IPS-NIHi11 (cell line): ENCODE results near the gene DMBX1.

ENCODE experiments used
- DNase-seq: peaks from one replicate; pipeline ENCODE4 v3.0.0; 2012; ENCODE audit warnings: mixed read lengths, low spot score

DMBX1 gene

DNA sequence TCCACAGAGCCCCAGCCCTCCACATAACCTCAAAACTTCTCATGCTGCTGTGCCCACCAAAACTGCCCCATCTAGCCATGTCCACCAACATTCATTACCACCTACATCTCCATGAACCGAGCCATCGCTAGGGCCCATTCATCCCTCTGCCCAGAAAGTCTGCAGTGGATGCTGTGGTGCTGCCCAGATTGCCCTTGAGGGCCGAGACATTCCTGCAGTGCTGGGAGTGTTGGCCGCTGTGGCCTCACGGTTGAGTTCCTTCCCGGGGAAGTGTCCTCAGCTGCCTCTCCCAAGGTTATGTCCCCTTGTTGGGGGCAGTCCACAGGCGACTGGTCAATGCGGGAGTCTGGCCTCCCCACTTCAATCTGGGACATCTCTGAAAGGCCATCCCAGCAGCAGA lies 30.3 kb upstream of the DMBX1 start:
- no peak for DNase-seq

DNA sequence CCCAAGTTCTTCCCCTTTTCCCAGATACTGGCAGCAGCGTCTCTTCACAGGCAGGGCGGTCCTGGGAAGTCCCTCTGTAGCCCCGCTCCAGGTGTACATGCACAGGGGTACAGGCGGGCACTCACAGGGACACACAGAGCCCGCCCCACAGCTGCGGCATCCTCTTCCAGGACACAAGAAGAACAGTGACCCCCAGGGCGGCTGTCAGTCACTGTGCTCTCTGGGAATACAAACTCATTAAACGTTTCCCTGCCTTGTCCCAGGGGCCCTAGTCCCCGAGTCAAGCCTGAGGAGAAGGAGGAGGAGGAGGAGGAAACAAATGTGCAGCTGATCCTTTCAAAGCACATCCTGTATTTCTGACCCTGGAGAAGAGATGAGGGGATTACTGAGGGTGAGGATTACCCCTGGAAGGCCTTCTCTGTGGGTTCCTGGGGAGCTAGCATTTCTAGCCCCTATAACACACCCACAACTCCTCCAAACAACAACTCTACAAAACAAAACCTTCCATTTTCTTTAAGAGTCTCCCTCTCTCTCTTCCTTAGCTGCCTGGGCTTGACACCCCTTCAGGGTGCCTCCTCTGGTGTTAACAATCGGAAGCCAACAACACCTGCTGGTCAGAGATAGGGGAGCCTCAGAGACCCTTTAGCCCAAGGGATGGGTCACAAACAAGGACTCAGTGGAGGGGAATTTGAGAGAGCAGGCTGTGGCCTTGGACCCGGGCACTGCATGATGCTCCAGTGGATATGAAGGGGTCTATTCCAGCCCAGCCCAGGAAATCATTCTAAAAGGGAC lies 28.4 kb upstream of the DMBX1 start:
- DNase-seq, result no peak

DNA sequence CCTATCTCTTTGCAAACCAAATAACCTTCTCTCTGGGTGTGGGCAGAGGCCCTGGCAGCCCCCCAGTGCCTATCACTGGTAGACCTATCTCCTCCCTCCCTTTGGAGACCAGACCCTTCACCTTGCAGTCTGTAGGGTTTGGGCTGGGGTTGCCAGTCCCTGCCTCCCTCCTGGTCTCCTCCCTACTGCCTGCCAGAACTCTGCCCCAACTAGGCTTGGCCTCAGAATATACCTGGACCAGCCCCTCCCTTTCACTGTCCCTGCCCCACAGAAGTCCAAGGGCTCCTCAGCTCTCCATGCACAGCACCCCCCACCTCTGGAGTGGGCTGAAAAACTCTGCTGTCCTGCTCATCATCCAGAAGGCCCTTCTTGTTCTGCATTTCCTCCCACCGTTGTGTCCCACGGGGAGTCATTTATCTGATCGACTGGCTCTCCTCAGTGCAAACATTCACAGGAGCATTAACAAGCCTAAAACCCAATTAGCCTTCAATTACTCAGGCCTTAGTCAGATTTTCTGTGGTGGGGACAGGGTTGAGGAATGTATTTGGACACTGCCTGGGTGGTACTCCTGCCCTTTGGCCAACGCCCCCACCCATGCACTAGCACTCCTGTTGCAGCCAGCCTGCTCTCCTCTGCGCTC lies 27.7 kb upstream of the DMBX1 start:
- DNase-seq, result no peak

DNA sequence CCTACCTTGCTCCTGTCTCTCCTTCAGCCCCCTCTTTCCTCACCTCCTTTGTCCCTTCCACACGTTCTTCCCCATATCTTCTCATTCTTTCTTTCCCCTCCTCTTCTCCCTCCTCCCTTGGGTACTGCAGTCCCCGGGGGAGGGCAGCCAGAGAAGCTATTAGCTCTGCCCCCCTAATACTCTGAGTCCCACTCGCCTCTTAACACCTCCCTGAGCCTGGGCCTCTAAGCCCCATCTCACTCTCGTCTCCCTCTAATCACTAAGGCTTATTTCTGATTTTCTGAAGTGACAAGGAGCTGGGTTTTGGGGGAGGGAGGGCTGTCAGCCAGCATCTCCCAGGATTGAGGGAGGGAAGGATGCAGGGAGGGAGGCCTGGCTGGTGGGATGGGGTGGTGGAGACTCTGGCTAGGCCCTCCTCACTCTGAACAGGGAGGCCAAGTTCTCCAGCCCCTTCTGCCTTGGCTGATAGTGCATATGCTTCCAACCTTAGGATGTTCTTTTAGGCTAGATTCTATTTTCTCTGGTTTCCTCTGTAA lies 25.6 kb upstream of the DMBX1 start:
- DNase-seq, result no peak

DNA sequence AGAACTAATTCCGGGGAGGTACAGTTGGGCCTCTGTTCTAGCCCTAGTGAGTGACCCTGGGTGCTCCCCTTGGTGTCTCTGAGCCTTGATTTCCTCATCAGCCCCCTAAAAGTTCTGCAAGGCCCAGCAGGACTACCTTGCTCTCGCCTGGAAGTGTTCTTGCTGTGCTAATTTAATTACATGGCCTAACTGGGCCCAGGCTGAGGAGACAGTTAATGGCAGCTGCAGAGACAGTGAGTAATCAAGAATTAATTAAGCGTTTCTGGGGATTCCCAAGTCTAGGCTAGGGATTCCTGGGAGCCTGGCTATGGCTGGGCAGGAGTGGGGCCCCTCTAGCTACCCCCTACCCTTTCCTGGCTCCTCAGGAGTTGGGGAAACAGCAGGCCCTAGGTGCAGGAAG lies 24.7 kb upstream of the DMBX1 start:
- DNase-seq, result no peak

DNA sequence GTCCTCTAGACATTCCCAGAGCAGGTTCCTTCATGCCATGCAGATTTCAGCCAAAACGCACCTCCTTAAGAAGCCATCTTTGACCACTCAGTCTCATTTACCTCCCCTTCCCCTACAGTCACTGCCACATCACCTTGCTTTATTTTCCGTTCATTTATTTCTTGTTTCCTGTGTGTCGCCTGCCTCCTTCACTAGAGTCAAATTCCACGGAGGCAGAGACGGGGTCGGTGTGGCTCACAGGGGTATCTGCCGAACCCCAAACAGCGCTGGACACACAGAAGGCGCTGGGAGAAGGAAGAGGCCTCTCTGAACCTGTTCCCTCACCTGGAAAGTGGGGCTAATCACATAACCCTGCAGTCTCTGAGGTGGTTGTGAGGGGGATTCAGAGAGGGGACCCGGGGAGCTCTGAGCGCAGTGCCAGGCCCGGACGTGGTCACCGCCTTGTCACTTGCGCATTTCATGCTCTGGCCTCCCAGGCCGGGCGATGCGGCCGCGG lies 23.6 kb upstream of the DMBX1 start:
- no peak for DNase-seq

DNA sequence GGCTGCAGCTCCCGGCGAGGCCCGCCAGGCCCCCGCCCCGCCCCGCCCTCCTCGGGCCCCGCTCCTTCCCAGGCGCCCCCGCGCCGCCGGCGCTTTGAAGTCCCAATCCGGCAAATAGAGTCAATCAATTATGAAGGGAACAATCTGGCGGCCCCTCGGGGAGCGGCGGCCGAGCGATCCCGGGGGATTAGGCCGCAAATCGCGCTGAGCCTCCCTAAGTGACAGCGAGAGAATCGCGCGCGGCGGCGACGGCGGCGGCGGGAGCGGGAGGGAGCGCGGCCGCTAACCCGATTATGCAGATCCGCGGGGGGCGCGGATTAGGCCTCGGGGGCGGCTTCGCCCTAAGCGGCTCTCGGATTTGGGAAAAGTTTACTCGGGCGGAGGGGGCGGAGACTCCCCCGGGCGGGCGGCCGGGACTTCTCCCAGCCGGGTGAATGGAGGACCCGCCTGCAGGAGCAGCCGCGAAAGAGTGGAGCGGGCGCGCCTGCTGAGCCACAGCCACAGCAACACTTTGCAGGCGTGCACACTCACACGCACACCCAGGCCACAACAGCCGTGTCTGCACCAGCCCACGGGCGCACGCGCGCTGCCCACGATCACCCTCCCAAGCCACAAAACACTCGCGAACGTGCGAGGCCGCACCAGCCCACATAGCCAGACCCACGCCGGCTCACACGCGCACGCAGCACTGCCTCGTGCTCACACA lies 23.0 kb upstream of the DMBX1 start:
- DNase-seq, result peak; percentile 80

DNA sequence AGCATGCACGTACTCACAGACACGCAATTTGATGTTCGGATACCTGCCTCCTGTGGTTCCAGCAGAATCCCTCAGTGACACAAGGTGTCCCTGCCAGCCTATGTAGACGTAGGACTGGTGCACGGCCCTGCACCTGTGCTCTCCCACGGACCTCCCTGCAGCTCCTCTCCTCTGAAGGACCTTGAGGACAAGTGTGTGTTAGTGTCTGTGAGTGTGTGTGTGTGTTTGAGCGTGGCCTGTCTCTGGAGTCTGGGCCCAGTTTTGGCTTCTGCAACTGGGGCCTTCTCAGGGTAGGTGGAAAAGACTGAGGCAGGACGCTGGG lies 22.5 kb upstream of the DMBX1 start:
- DNase-seq, result no peak

DNA sequence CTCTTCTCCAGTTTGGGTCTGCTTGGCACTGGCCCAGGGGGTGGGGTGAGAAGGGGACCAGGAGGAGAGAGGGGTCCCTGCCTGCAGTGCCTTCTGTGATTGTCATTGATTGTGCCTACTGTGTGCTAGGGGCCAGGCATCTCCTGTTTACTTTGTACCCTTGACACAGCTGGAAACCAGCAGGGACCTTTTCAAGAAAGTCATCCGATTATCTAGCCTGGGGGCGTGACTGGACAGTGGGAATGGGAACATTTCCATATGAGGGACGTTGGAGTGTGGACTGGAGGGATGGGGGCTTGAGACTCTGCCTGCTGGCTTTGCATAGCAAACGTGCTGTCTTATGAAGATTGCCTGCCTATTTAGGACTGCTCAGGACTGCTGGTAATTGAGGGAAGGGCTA lies 19.8 kb upstream of the DMBX1 start:
- DNase-seq, result no peak

DNA sequence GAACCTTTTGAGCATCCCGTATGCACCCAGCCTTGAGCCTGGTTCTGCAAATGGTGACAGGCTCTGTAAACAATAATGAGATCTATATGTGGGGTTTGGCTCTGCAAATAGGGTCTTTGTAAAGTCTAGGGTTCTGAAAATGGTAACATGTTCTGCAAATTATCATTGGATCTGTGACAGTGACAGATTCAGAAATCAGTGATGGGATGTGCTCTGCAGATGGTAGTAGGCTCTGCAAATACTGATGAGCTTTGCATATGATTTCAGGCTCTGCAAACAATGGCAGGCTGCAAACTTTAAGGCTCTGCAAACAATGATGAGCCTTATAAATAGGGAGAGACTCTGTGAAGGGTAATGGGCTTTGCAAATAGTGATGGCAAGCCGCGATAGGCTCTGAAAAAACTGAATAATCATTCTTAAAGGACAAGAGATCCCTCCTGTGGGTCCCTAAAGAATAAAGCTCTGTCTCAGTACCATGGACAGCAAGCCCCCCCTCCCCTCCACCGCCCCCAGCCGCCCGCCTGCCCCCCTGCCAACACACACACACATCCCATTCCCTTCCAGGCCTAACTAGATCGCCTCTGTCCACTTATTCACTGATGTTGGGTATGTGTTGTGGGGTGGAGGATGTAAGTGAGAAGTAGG lies 17.7 kb upstream of the DMBX1 start:
- DNase-seq, result no peak

DNA sequence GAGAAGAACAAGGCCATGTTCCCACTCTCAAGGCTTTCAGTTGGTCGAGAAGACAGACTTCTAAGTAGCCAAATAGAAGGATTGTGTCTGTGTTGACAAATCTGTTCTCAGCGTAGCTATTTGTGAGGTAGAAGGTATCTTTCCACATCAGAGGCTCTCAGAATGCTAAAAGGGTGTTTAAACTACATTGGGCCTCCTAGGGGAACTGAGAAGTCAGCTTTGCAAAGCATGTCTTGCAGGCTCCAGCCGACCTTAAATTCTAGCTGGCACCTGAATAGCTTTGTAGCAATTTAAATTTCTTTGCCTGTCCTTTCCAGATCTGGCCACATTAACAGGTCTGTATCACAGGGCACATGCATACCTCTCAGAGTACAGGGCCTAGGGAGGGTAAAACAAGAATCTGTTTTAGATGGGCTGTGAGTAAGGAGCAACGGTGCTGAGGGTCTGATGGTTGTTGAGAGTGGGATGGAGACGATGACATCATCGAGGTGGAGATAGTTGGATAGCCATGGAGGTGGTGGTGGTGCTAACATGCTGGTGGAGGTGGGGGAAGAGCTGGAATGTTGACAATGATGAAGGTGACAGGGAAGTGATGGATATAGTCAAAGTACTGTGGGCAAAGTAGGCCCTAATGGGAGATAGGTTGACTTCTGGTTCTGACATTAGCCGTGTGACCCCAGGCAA lies 17.0 kb upstream of the DMBX1 start:
- DNase-seq, result no peak

DNA sequence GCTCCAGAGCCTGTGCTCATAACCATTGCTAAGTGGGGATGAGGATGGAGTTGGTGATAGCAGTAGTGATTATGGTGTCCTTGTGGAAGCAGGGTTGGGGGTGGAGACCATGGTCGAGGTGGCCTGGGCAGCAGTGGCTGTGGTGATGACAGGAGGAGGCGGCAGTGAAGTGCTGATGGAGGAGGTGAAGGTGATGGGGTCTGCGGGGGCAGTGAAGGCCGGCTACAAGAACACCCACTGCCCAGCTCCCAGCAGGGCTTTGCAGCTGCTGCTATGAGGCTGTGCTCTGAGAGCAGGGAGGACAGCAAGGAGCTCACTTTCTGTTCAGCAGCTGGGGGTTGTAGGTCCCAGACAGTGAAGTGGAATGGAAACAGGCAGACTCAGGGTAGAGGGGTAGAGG lies 15.6 kb upstream of the DMBX1 start:
- no peak for DNase-seq

DNA sequence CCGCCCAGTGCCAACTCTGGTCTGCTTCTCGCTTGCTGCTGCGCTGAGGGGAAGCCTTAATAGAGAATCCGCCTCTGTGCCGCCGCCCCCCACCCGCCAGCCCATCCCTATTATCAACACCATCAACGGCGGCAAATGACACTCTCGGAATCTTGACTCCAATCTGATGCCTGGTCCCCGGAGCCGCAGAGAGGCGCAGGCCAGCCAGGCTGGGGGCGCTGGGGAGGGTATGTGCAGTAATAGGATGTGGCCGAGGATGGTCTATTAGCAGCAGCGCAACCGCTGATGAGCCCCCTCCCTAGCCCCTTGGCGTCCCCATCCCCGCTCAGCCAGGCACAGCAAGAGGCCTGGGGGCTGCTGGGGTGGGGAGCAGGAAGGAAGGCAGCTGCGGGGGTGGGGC lies 15.1 kb upstream of the DMBX1 start:
- no peak for DNase-seq

DNA sequence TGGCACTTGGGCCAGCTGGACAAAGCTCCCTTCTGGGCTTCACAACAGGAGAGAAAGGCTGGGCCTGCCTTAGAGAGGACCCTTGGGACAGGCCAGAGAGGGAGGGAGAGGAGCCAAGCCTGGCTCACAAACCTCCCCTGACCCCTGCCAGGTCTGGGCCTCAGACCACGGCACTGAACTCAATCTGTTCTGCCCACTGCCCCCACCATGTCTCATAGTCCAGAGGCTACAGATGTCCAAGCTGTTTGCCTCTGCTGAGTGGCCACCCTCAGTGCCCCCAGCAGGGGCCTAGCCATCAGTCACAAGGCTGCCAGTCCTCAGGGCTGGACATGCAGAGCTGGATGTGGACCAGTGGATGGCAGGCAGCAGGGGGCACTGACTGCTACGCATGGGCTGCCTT lies 13.0 kb upstream of the DMBX1 start:
- no peak for DNase-seq

DNA sequence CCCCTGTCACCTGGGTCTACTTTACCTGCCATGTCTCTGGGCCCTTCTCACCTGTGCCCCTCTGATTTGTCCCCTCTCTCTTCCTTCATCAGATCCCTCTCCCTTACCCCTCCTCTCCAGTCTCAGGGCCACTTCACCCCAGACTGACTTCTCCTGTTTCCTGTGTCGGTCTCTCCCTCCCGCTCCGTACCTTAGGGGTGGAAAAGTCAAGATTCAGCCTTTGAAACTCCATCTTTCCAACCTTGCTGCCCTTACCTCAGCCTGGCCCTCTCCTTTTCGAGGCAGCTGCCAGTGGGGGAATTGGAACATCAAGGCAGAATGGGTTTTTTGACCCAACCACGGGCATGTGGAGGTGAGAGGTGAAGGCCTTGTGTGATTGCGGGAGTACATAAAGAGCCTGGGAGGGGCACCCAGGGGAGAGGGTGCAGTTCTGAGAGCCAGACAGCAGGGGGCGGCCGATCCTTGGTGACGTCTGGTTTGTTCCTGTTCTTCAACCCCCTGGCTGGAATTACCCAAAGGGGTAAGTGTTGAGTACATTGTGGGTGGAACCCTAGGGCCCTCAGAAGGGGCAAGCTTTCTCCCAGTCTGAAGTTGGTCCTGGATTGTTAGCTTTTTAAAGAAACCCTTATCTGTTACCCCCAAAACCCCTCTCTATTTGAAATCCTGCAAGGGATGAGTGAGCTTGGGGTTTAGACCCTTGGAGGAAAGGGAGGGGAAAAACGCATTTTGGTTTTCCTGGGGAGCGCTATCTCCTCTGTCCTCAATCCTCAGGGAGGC lies 12.3 kb upstream of the DMBX1 start:
- peak; percentile 87 for DNase-seq

DNA sequence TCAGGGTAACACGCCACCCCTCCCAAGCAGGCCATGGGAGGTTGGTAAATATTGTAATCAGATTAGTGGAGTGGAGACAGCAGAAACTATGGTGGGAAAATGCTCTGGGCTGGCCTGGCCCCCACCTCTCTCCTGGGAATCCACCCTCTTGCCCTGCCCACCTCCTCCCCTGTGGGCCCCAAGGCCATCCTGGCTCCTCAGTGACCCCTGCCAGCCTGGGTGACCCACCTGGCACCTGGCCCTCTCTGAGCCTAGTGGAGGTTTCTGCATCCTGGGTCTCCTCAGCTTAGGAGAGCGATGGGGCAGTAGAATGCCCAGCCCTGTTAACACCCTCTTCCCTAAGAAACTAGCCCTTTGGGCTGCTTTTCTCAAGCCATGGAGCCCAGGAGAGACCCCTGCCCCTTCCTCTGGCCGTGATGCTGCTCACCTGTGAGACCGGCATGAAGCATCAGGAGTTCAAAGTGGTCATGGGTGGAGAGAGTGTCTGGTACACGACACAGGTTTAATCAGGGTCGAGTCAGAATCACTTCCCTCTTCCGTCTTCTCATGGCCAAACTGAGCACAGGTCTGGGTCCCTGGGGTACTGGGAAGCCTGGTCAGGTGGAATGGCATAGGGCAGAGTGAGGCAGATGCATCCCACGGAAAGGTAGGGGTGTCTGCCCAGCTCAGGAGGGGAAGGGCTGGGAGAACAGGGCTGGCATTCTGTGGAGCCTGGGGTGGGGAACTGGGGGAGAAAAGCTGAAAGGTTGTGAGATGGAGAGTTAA lies 10.7 kb upstream of the DMBX1 start:
- no peak for DNase-seq

DNA sequence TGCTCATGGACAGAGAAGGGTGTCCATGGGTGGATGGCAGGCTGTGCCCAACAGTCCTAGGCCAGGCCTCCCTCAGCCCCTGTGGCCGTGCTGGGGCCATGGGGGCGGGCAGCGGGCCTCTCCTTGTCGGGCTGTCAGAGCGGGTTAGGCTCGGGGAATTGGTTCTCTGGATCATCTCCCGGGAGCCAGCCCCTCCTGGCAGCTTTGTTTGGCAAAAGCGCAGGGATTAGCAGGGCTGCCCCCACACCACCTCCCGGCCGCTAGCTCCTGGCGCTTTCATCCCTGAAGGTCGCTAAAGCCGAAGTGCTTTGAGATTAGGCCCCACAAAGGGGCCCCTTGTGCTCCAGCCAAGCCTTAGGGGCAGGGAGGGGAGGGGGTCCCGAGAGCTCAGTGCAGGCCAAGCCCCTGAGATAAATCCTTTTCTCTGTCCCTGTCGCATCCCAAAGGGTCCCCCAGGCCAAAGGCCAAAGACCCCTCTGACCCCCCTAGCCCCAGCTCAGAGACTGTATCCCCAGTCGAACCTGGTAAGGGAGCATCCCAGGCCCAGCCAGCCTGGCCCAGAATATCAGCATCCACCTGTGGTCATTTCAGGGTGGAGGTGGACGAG lies 9.8 kb upstream of the DMBX1 start:
- DNase-seq, result peak; percentile 59

DNA sequence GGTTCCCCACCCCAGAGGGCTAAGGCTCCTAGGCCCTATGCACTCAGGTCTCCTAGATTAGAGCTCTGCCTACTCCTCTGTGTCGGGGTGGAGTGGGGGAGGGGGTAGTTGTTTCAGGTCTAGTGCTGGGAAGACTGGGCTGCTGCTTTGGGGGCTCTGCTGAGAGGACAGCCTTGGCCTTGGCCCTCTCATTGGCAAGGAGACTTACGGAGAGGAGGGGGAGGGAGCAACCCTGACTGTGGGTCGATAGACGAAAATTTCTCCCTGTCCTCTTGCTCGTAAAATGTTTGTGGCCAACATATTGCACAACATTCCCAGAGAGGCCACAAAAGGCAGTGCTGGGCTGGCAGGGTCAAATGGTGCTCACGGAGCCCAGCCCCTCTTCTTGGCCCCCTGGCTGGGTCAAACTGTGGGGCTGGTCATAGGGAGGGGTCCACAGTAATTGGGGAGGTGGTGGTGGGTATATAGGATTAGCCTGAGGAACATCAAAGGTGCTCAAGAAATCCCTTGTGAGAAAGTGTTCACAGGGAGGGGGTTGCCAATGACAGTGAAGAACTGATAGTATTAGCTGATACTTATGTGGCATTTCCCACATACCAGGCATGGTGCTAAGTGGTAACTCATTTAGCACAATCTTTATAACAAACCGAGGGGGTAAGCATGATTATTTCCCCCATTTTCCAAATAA lies 8.5 kb upstream of the DMBX1 start:
- DNase-seq, result no peak

DNA sequence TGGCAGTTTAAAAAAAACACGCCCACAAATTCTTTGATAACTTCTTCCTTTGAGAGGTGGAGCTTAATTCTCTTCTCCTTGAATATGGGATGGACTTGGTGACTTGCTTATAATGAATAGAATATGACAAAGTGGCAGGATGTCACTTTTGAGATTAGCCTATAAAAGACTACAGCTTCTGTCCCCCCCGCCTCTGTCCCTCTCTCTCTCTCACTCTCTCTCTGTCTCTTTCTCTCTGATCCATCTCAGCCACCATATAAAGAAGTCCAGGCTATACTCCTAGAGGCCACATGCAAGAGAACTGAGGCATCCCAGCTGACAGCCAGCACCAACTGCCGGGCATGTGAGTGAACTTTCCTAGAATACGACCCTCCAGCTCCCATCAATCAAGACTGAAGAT lies 7.7 kb upstream of the DMBX1 start:
- DNase-seq, result no peak
